NCI-H1092 (cell line): ENCODE data around the gene FLII.
"Not testable (repeated sequence)": the region's sequence is repeated elsewhere in the genome, so short reads cannot be mapped to it uniquely, and the experiment has no call there.

Experiments used
- DNase-seq: peaks from one replicate; lab custom pipeline; 2025; lab: John Stamatoyannopoulos, UW

The FLII gene

GRCh38 chr17:18258356-18259038 lies at the start of gene FLII:
Gene FLII (minus strand): TSS chr17:18258738. CDS start chr17:18258690, 48 bp downstream.
- no peak for DNase-seq

- DNase-seq, result not testable (repeated sequence)
These were observed 44.7 kb upstream of the FLII start for GRCh38 chr17:18303206-18303605.

GRCh38 chr17:18300725-18301480 lies 42.4 kb upstream of the FLII start:
- no peak for DNase-seq

GRCh38 chr17:18298061-18298460 lies 39.5 kb upstream of the FLII start:
- DNase-seq, result not testable (repeated sequence)

GRCh38 chr17:18291718-18292540 lies 33.4 kb upstream of the FLII start:
- no peak for DNase-seq

- DNase-seq, result no peak
These were observed 26.8 kb upstream of the FLII start for GRCh38 chr17:18285296-18285695.

- no peak for DNase-seq
These were observed 23.2 kb upstream of the FLII start for GRCh38 chr17:18281788-18282187.

GRCh38 chr17:18280766-18281371 lies 22.3 kb upstream of the FLII start:
- peak; percentile 41 for DNase-seq

- no peak for DNase-seq
These were observed 21.7 kb upstream of the FLII start for GRCh38 chr17:18280249-18280648.

- no peak for DNase-seq
These were observed 20.3 kb upstream of the FLII start for GRCh38 chr17:18278867-18279266.

GRCh38 chr17:18277076-18277475 lies 18.5 kb upstream of the FLII start:
- DNase-seq, result no peak

- no peak for DNase-seq
These were observed 11.8 kb upstream of the FLII start for GRCh38 chr17:18270046-18270931.

- DNase-seq, result no peak
These were observed 9.6 kb upstream of the FLII start for GRCh38 chr17:18267927-18268711.

- no peak for DNase-seq
These were observed 8.8 kb upstream of the FLII start for GRCh38 chr17:18267366-18267765.

GRCh38 chr17:18263885-18264682 lies 5.5 kb upstream of the FLII start:
- DNase-seq, result no peak

- no peak for DNase-seq
These were observed 4.1 kb upstream of the FLII start for GRCh38 chr17:18262641-18263040.

GRCh38 chr17:18262111-18262510 lies 3.6 kb upstream of the FLII start:
- DNase-seq, result no peak

GRCh38 chr17:18261659-18262058 lies 3.1 kb upstream of the FLII start:
- DNase-seq, result no peak

GRCh38 chr17:18261146-18261515 lies 2.6 kb upstream of the FLII start:
- DNase-seq, result no peak
